Measurements from ENCODE around the gene EGR1.
"Not testable (repeated sequence)": the region's sequence is repeated elsewhere in the genome, so short reads cannot be mapped to it uniquely, and the experiment has no call there.

The EGR1 gene

DNA sequence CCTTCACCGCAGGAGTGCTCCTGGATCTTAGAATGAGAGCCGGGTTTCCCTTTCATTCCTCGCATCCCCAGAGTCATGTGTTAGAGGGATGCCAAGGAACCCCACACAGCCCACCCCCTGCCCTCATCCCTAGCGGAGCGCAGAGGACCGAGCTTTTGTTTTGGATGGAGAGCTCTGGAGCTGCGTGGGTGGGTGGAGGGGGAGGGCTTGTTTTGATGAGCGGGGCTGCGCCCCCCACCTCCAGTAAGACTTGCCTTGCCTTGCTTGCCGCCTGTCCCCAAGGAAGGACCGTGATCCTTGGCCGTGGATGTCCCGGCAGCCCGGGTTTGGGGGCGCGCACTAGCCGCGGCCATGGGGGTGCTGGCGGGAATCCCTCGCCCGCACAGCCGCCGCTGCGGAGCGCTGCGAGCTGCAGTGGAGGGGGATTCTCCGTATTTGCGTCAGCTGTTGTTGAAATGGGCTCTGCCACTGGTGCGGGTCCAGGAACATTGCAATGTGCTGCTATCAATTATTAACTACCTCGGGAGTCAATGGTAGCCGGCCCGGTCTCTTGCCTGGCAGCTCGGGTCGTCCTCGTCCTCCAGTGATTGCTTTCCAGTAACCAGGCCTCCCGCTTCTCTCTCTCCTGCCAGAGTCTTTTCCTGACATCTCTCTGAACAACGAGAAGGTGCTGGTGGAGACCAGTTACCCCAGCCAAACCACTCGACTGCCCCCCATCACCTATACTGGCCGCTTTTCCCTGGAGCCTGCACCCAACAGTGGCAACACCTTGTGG is 1.0 kb downstream of the EGR1 start:
- H3K27ac ChIP-seq (ENCODE audit: low read length), result no peak overlapping the region
- peaks cover 0 to 15% of the 10 kb centered on the region in 2 donors for H3K4me1 ChIP-seq (ENCODE audit: control insufficient read depth in 1 of 2, insufficient read depth in 2 of 2, low read length in 2 of 2)

DNA sequence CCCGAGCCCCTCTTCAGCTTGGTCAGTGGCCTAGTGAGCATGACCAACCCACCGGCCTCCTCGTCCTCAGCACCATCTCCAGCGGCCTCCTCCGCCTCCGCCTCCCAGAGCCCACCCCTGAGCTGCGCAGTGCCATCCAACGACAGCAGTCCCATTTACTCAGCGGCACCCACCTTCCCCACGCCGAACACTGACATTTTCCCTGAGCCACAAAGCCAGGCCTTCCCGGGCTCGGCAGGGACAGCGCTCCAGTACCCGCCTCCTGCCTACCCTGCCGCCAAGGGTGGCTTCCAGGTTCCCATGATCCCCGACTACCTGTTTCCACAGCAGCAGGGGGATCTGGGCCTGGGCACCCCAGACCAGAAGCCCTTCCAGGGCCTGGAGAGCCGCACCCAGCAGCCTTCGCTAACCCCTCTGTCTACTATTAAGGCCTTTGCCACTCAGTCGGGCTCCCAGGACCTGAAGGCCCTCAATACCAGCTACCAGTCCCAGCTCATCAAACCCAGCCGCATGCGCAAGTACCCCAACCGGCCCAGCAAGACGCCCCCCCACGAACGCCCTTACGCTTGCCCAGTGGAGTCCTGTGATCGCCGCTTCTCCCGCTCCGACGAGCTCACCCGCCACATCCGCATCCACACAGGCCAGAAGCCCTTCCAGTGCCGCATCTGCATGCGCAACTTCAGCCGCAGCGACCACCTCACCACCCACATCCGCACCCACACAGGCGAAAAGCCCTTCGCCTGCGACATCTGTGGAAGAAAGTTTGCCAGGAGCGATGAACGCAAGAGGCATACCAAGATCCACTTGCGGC is 1.8 kb downstream of the EGR1 start:
- Histone ChIP-seq H3K4me3 (ENCODE audit: low read depth in 1 of 2, low read length in 2 of 2) (peak overlapping the region; percentile 84 to 97), H3K27me3 (ENCODE audit: low read depth, low read length) (no peaks in the 10 kb centered on the region), H3K9me3 (ENCODE audit: control insufficient read depth in 1 of 2, low read length in 2 of 2) (no peaks in the 10 kb centered on the region), H3K4me1 (ENCODE audit: control insufficient read depth in 1 of 2, insufficient read depth in 2 of 2, low read length in 2 of 2) (peaks cover 0 to 15% of the 10 kb centered on the region in 2 donors), H3K27ac (ENCODE audit: low read length) (no peak overlapping the region), H3K36me3 (ENCODE audit: control insufficient read depth in 1 of 2, insufficient read depth in 2 of 2, low read length in 2 of 2) (peaks cover 12 to 27% of the 10 kb centered on the region in 2 donors)

More for the DNA sequence above, 1.0 kb downstream of the EGR1 start:
- H3K36me3 ChIP-seq (ENCODE audit: control insufficient read depth in 1 of 2, insufficient read depth in 2 of 2, low read length in 2 of 2), result peaks cover 12 to 27% of the 10 kb centered on the region in 2 donors
- no peaks in the 10 kb centered on the region for H3K27me3 ChIP-seq (ENCODE audit: low read depth, low read length)
- peak overlapping the region; percentile 84 to 97 for H3K4me3 ChIP-seq (ENCODE audit: low read depth in 1 of 2, low read length in 2 of 2)
- H3K9me3 ChIP-seq (ENCODE audit: control insufficient read depth in 1 of 2, low read length in 2 of 2), result no peaks in the 10 kb centered on the region

DNA sequence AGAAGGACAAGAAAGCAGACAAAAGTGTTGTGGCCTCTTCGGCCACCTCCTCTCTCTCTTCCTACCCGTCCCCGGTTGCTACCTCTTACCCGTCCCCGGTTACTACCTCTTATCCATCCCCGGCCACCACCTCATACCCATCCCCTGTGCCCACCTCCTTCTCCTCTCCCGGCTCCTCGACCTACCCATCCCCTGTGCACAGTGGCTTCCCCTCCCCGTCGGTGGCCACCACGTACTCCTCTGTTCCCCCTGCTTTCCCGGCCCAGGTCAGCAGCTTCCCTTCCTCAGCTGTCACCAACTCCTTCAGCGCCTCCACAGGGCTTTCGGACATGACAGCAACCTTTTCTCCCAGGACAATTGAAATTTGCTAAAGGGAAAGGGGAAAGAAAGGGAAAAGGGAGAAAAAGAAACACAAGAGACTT is 2.4 kb downstream of the EGR1 start:
- H3K27ac ChIP-seq (ENCODE audit: low read length), result no peak overlapping the region
- H3K4me1 ChIP-seq (ENCODE audit: control insufficient read depth in 1 of 2, insufficient read depth in 2 of 2, low read length in 2 of 2), result peaks cover 0 to 15% of the 10 kb centered on the region in 2 donors
- no peaks in the 10 kb centered on the region for H3K9me3 ChIP-seq (ENCODE audit: control insufficient read depth in 1 of 2, low read length in 2 of 2)
- H3K4me3 ChIP-seq (ENCODE audit: low read depth in 1 of 2, low read length in 2 of 2), result peak overlapping the region; percentile 84 to 97
- peaks cover 12 to 27% of the 10 kb centered on the region in 2 donors for H3K36me3 ChIP-seq (ENCODE audit: control insufficient read depth in 1 of 2, insufficient read depth in 2 of 2, low read length in 2 of 2)
- H3K27me3 ChIP-seq (ENCODE audit: low read depth, low read length), result no peaks in the 10 kb centered on the region

DNA sequence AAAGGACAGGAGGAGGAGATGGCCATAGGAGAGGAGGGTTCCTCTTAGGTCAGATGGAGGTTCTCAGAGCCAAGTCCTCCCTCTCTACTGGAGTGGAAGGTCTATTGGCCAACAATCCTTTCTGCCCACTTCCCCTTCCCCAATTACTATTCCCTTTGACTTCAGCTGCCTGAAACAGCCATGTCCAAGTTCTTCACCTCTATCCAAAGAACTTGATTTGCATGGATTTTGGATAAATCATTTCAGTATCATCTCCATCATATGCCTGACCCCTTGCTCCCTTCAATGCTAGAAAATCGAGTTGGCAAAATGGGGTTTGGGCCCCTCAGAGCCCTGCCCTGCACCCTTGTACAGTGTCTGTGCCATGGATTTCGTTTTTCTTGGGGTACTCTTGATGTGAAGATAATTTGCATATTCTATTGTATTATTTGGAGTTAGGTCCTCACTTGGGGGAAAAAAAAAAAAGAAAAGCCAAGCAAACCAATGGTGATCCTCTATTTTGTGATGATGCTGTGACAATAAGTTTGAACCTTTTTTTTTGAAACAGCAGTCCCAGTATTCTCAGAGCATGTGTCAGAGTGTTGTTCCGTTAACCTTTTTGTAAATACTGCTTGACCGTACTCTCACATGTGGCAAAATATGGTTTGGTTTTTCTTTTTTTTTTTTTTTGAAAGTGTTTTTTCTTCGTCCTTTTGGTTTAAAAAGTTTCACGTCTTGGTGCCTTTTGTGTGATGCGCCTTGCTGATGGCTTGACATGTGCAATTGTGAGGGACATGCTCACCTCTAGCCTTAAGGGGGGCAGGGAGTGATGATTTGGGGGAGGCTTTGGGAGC is 3.1 kb downstream of the EGR1 start:
- no peaks in the 10 kb centered on the region for H3K27me3 ChIP-seq (ENCODE audit: low read depth, low read length)
- no peaks in the 10 kb centered on the region for H3K9me3 ChIP-seq (ENCODE audit: control insufficient read depth in 1 of 2, low read length in 2 of 2)
- peak overlapping the region; percentile 84 to 97 for H3K4me3 ChIP-seq (ENCODE audit: low read depth in 1 of 2, low read length in 2 of 2)
- H3K4me1 ChIP-seq (ENCODE audit: control insufficient read depth in 1 of 2, insufficient read depth in 2 of 2, low read length in 2 of 2), result peaks cover 0 to 12% of the 10 kb centered on the region in 2 donors
- peaks cover 12 to 27% of the 10 kb centered on the region in 2 donors for H3K36me3 ChIP-seq (ENCODE audit: control insufficient read depth in 1 of 2, insufficient read depth in 2 of 2, low read length in 2 of 2)
- H3K27ac ChIP-seq (ENCODE audit: low read length), result no peak overlapping the region

DNA sequence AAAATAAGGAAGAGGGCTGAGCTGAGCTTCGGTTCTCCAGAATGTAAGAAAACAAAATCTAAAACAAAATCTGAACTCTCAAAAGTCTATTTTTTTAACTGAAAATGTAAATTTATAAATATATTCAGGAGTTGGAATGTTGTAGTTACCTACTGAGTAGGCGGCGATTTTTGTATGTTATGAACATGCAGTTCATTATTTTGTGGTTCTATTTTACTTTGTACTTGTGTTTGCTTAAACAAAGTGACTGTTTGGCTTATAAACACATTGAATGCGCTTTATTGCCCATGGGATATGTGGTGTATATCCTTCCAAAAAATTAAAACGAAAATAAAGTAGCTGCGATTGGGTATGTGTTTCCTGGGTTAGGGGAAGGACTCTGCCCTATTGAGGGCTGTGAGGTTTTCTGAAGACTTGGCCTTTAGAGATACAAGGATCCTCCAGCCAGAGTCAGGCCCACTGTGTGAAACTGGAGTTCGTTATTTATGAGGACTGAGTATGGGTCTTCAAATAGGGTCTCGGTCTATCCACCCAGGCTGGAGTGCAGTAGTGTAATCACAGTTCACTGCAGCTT is 3.8 kb downstream of the EGR1 start:
- Histone ChIP-seq H3K27ac (ENCODE audit: low read length) (no peak overlapping the region), H3K4me3 (ENCODE audit: low read depth in 1 of 2, low read length in 2 of 2) (peak overlapping the region in 1 of 2 donors; percentile 97), H3K36me3 (ENCODE audit: control insufficient read depth in 1 of 2, insufficient read depth in 2 of 2, low read length in 2 of 2) (peaks cover 12 to 27% of the 10 kb centered on the region in 2 donors)

DNA sequence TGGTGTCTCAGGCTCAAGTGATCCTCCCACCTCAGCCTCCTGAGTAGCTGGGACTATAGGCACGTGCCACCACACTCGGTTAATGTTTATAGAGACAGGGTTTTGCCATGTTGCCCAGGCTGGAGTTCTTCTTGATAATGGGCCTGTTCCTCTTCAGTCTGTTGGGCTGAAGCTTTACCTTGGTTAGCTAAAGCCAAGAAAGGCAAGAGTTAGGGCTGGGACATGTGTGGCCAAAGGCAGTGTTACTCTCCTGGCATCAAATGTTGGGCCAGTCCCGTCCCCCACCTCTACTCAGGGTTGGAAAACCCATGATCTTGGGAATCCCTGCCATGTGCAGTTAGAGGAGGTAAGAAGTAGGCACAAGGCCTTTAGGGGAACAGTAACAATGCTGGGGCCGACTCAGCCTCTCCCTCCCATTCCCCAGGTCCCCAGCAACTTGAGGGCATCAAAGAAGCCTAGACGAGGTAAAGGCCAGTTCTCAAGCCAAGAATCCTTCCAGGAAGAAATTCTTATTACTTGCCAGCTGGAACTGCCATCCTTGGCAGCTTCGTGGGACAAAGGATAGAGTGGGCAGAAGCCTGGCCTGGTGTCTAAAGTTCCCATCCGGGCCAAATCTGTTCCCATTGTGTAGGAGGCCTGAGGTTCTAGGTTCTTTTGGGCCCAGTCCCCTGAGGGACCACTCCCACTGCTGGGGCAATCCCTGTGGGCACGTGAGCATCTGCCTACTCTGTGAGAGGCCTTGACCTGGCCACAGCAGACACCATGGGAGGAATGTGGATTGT is 4.5 kb downstream of the EGR1 start:
- H3K27me3 ChIP-seq (ENCODE audit: low read depth, low read length), result no peaks in the 10 kb centered on the region
- no peak overlapping the region for H3K27ac ChIP-seq (ENCODE audit: low read length)
- H3K4me1 ChIP-seq (ENCODE audit: control insufficient read depth in 1 of 2, insufficient read depth in 2 of 2, low read length in 2 of 2), result peaks cover 0 to 11% of the 10 kb centered on the region in 2 donors
- H3K9me3 ChIP-seq (ENCODE audit: control insufficient read depth in 1 of 2, low read length in 2 of 2), result no peaks in the 10 kb centered on the region
- H3K36me3 ChIP-seq (ENCODE audit: control insufficient read depth in 1 of 2, insufficient read depth in 2 of 2, low read length in 2 of 2), result peaks cover 12 to 21% of the 10 kb centered on the region in 2 donors
- no peak overlapping the region for H3K4me3 ChIP-seq (ENCODE audit: low read depth in 1 of 2, low read length in 2 of 2)

More for the DNA sequence above, 3.8 kb downstream of the EGR1 start:
- H3K4me1 ChIP-seq (ENCODE audit: control insufficient read depth in 1 of 2, insufficient read depth in 2 of 2, low read length in 2 of 2), result peaks cover 0 to 11% of the 10 kb centered on the region in 2 donors
- H3K9me3 ChIP-seq (ENCODE audit: control insufficient read depth in 1 of 2, low read length in 2 of 2), result no peaks in the 10 kb centered on the region
- H3K27me3 ChIP-seq (ENCODE audit: low read depth, low read length), result no peaks in the 10 kb centered on the region

DNA sequence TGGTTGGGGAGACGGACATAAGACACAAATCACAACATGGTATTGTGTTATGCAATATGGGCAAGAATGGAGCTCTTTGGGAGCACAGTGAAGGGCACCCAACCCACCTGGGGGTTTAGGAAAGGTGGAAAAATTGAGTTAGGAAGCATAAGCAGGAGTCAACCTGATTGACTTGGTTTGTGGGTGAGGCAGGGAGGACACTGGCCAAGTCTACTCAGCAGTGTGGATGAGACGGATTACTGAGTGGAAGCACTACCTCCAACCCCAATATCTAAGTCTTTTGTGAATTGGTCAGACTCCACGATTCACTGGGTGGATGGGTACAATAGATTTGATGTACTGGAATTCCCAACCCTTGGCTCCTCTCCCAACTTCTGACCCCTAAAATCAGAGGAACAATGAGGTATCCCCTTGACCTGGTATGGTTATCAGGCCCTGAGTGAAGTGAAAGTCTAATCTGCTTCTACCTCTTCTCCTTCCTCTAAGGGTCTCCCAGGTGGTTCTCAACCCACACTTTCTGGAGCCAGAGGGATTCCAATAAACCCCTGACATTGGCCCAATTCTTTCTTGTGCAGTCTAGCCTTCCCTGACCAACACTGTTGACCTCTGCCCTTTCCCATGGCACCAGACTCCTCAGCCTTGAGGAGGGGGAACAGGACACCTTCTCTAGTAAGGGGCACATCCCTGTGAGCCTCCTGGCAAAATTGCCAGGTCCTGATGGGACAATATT is 5.2 kb downstream of the EGR1 start:
- Histone ChIP-seq H3K4me1 (ENCODE audit: control insufficient read depth in 1 of 2, insufficient read depth in 2 of 2, low read length in 2 of 2) (peaks cover 0 to 11% of the 10 kb centered on the region in 2 donors), H3K4me3 (ENCODE audit: low read depth in 1 of 2, low read length in 2 of 2) (no peak overlapping the region), H3K27ac (ENCODE audit: low read length) (no peak overlapping the region), H3K27me3 (ENCODE audit: low read depth, low read length) (no peaks in the 10 kb centered on the region), H3K9me3 (ENCODE audit: control insufficient read depth in 1 of 2, low read length in 2 of 2) (no peaks in the 10 kb centered on the region), H3K36me3 (ENCODE audit: control insufficient read depth in 1 of 2, insufficient read depth in 2 of 2, low read length in 2 of 2) (peaks cover 12 to 15% of the 10 kb centered on the region in 2 donors)

DNA sequence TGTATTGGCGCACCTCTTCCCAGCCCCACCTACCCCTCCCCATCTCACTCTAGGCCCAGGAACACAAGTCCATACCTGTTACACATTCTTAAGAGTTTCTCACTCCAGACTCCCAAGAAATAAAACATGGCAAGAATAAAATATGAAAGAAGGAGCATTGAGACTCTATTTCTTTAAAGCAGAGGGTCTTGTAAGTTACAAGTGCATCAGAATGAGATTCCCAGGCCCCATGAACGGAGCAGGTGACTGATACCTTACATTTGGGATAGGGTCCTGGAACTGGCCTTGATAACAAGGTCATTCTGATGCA is 5.7 kb downstream of the EGR1 start:
- H3K4me1 ChIP-seq (ENCODE audit: control insufficient read depth in 1 of 2, insufficient read depth in 2 of 2, low read length in 2 of 2), result peaks cover 0 to 11% of the 10 kb centered on the region in 2 donors
- H3K4me3 ChIP-seq (ENCODE audit: low read depth in 1 of 2, low read length in 2 of 2), result no peak overlapping the region
- peaks cover 12 to 15% of the 10 kb centered on the region in 2 donors for H3K36me3 ChIP-seq (ENCODE audit: control insufficient read depth in 1 of 2, insufficient read depth in 2 of 2, low read length in 2 of 2)
- no peaks in the 10 kb centered on the region for H3K9me3 ChIP-seq (ENCODE audit: control insufficient read depth in 1 of 2, low read length in 2 of 2)
- no peaks in the 10 kb centered on the region for H3K27me3 ChIP-seq (ENCODE audit: low read depth, low read length)
- no peak overlapping the region for H3K27ac ChIP-seq (ENCODE audit: low read length)

DNA sequence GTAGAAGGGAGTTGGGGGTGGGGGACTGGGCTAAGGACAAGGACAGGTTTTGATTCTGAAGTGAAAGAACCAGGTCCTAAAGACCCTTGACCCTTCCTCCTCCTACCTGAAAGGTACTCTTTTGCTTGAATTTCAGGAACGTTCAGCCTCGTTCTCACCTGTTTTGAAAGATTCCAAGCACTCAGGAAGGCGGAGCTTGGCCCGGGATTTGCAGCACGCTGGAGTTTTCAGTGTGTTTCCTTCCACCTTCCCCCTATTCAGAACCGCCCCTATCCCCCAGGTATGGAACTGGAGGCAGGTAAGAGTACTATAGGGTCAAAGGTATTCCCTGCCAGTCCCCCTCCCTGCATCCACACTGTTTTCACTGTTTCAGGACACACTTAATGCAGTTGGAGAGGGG is 7.1 kb downstream of the EGR1 start:
- no peak overlapping the region for H3K4me3 ChIP-seq (ENCODE audit: low read depth in 1 of 2, low read length in 2 of 2)
- peaks cover 10% of the 10 kb centered on the region in 2 donors for H3K36me3 ChIP-seq (ENCODE audit: control insufficient read depth in 1 of 2, insufficient read depth in 2 of 2, low read length in 2 of 2)
- peaks cover 0 to 3% of the 10 kb centered on the region in 2 donors for H3K4me1 ChIP-seq (ENCODE audit: control insufficient read depth in 1 of 2, insufficient read depth in 2 of 2, low read length in 2 of 2)
- H3K27ac ChIP-seq (ENCODE audit: low read length), result no peak overlapping the region
- no peaks in the 10 kb centered on the region for H3K27me3 ChIP-seq (ENCODE audit: low read depth, low read length)
- no peaks in the 10 kb centered on the region for H3K9me3 ChIP-seq (ENCODE audit: control insufficient read depth in 1 of 2, low read length in 2 of 2)

DNA sequence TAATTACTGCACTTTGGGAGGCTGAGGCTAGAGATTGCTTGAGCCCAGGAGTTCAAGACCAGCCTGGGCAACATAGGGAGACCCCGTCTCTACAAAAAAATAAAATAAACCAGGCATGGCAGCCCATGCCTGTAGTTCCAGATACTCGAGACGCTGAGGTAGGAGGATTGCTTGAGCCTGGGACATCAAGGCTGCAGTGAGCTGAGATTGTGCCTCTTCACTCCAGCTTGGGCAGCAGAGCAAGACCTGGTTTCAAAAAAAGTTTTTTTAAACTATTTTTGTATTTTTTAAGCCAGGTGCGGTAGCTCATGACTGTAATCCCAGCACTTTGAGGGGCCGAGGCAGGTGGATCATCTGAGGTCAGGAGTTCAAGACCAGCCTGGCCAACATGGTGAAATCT is 7.9 kb downstream of the EGR1 start:
- H3K9me3 ChIP-seq (ENCODE audit: control insufficient read depth in 1 of 2, low read length in 2 of 2); H3K27me3 ChIP-seq (ENCODE audit: low read depth, low read length); H3K4me1 ChIP-seq (ENCODE audit: control insufficient read depth in 1 of 2, insufficient read depth in 2 of 2, low read length in 2 of 2); H3K36me3 ChIP-seq (ENCODE audit: control insufficient read depth in 1 of 2, insufficient read depth in 2 of 2, low read length in 2 of 2); H3K27ac ChIP-seq (ENCODE audit: low read length); H3K4me3 ChIP-seq (ENCODE audit: low read depth in 1 of 2, low read length in 2 of 2): not testable (repeated sequence)
